Muscle layer of duodenum (tissue), 2 donors: ENCODE data around the gene MCM3AP.
"Not testable (repeated sequence)": the region's sequence is repeated elsewhere in the genome, so short reads cannot be mapped to it uniquely, and the experiment has no call there.

Source experiments
- H3K27ac ChIP-seq: one replicate; pipeline ENCODE4 v1.7.0; 2013; ENCODE audit warnings: mild to moderate bottlenecking, low read length
- H3K27me3 ChIP-seq: one replicate; pipeline ENCODE4 v1.7.0; 2013; ENCODE audit warnings: low read depth, mild to moderate bottlenecking, control low read depth, low read length
- H3K36me3 ChIP-seq, 2 donors: one replicate each; pipeline ENCODE4 v1.7.0; 2013; ENCODE audit warnings: low read length in 2 of 2, control low read depth in 1 of 2, mild to moderate bottlenecking in 1 of 2; ENCODE audit not compliant: insufficient read depth in 2 of 2, control insufficient read depth in 1 of 2
- H3K4me1 ChIP-seq, 2 donors: one replicate each; pipeline ENCODE4 v1.7.0; 2013; ENCODE audit warnings: low read length in 2 of 2, mild to moderate bottlenecking in 2 of 2, control low read depth in 1 of 2, moderate library complexity in 1 of 2; ENCODE audit not compliant: insufficient read depth in 2 of 2, control insufficient read depth in 1 of 2
- H3K4me3 ChIP-seq, 2 donors: one replicate each; pipeline ENCODE4 v1.7.0; 2013; ENCODE audit warnings: low read length in 2 of 2, low read depth in 1 of 2, mild to moderate bottlenecking in 1 of 2
- H3K9me3 ChIP-seq, 2 donors: one replicate each; pipeline ENCODE4 v1.7.0; 2013; ENCODE audit warnings: low read length in 2 of 2, control low read depth in 1 of 2, mild to moderate bottlenecking in 1 of 2; ENCODE audit not compliant: control insufficient read depth in 1 of 2
- donor health status: healthy.

MCM3AP gene

DNA sequence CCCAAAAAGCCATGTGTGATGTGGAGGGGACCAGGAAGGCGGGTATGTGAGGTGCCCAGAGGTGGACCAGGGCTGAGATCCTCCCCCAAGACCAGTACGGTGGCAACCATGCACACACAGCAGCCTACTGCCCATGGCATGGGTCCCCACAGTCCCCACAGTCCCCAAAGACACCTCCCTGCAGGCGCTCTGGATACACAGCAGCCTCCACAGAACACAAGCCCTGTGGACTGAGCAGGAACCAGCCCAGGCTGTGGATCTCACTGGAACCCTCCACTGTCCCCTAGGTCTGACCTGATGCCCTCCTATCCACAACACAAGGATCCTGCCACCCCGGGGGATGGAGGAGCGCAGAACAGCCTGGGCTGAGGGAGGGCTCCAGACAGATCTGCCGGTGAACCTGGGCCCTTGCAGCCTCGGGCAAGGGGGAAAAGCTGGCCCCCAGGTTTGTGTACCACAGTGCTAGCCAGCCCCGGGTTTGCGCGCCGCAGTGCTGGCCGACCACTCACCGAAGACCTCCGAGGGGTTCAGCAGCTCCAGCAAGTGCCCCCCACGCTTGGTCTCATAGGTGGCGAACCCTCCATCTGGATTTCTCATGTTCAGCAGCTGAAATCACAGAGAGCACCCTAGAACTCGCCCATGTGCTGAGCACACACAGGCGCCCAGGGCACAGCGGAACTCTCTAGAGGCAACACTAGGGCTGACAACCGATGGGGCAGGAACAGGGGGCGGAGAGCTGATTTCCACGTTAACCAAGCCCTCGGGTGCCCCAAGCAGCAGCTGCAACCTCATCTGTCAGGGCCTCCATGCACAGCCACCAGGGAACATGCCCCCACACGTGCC is 79.0 kb downstream of the MCM3AP start:
- no peaks in the 10 kb centered on the region for H3K4me1 ChIP-seq
- peaks cover 9 to 77% of the 10 kb centered on the region in 2 donors for H3K36me3 ChIP-seq
- no peak overlapping the region for H3K4me3 ChIP-seq
- no peak overlapping the region for H3K27ac ChIP-seq
- H3K9me3 ChIP-seq: no peaks in the 10 kb centered on the region
- H3K27me3 ChIP-seq: no peaks in the 10 kb centered on the region

DNA sequence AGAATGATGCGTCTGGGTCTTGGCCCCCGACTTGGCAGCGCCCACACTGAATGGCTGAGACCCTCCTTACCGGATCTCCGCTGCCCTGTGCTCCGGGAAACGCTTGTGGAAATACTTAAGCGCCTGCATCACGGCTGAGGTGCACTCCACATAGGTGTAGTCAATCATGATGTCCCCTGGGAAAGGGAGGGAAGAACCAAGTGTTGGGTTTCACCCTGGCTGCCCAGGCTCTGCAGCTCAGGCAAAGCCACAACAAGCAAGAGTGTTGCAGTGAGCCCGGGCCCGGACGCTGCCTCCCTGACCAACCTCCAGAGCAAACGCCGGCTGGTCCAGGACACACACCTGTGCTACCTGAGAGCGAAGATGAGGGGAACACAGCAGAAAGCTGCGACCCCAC is 79.6 kb downstream of the MCM3AP start:
- Histone ChIP-seq H3K27ac (no peak overlapping the region), H3K36me3 (peaks cover 9 to 70% of the 10 kb centered on the region in 2 donors), H3K27me3 (no peaks in the 10 kb centered on the region), H3K4me3 (no peak overlapping the region), H3K4me1 (no peaks in the 10 kb centered on the region), H3K9me3 (no peaks in the 10 kb centered on the region)

GRCh38 chr21:46205166-46205565 is 80.2 kb downstream of the MCM3AP start:
- no peak overlapping the region for H3K27ac ChIP-seq
- no peaks in the 10 kb centered on the region for H3K4me1 ChIP-seq
- H3K4me3 ChIP-seq: no peak overlapping the region
- no peaks in the 10 kb centered on the region for H3K27me3 ChIP-seq
- H3K9me3 ChIP-seq: no peaks in the 10 kb centered on the region
- H3K36me3 ChIP-seq: peaks cover 9 to 68% of the 10 kb centered on the region in 2 donors

DNA sequence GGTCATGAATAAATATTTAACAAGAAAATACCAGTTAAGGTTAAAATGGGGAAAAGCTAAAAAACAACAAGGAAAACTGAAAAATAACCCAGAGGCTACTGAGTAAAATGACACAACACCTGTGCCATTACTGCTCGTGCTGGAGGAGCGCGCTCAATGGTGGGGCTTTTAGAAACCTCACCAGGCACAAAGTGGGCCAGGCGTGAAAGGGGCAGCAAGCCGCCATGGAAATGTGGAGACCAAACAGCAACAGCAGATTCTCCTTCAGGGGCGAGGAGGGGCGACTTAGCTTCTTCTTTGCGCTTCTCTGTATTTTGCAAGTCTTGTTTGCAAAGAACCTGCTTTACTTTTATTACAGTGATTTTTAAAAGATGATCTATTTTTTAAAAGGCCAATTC is 82.2 kb downstream of the MCM3AP start:
- Histone ChIP-seq H3K36me3 (peaks cover 15 to 63% of the 10 kb centered on the region in 2 donors), H3K4me1 (no peaks in the 10 kb centered on the region), H3K9me3 (no peaks in the 10 kb centered on the region), H3K27me3 (no peaks in the 10 kb centered on the region), H3K27ac (no peak overlapping the region), H3K4me3 (no peak overlapping the region)

DNA sequence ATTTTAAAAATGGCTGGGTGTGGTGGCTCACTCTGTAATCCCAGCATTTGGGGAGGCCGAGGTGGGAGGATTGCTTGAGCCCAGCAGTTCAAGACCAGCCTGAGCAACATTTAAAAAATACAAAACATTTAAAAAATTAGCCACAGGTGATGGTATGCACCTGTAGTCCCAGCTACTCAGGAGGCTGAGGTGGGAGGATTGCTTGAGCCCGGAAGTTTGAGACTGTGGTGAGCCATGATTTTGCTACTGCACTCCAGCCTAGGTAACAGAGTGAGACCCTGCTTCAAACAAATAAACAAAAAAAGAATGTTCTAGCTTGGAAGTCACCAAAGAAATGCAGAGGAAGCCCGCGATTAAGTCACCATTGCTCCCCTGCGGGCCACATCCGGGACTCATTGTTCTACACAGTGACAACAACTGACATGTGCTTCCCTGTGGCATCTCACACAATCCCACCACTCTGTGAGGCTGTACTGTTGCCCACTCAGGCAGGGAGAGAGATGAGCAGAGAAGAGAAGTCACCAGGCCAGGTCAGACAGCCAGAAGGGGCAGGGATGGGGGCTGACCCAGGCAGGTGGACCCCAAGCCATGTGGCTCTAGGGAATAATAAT is 82.7 kb downstream of the MCM3AP start:
- Histone ChIP-seq H3K4me1 (no peaks in the 10 kb centered on the region), H3K27me3 (no peaks in the 10 kb centered on the region), H3K36me3 (peaks cover 15 to 58% of the 10 kb centered on the region in 2 donors), H3K27ac (no peak overlapping the region), H3K9me3 (no peaks in the 10 kb centered on the region), H3K4me3 (no peak overlapping the region)

GRCh38 chr21:46200877-46201803 is 84.3 kb downstream of the MCM3AP start:
- not testable (repeated sequence) for H3K4me1 ChIP-seq, H3K9me3 ChIP-seq, H3K27me3 ChIP-seq, H3K27ac ChIP-seq, H3K4me3 ChIP-seq
- H3K36me3 ChIP-seq: peaks cover 18 to 49% of the 10 kb centered on the region in 2 donors

- H3K4me1 ChIP-seq: no peaks in the 10 kb centered on the region
- peaks cover 10 to 48% of the 10 kb centered on the region in 2 donors for H3K36me3 ChIP-seq
- H3K4me3 ChIP-seq: no peak overlapping the region
- H3K27ac ChIP-seq: no peak overlapping the region
- H3K27me3 ChIP-seq: no peaks in the 10 kb centered on the region
- no peaks in the 10 kb centered on the region for H3K9me3 ChIP-seq
Observed at GRCh38 chr21:46199436-46200373, 85.7 kb downstream of the MCM3AP start.

- H3K4me3 ChIP-seq: no peak overlapping the region
- no peak overlapping the region for H3K27ac ChIP-seq
- no peaks in the 10 kb centered on the region for H3K9me3 ChIP-seq
- no peaks in the 10 kb centered on the region for H3K4me1 ChIP-seq
- H3K27me3 ChIP-seq: no peaks in the 10 kb centered on the region
- peaks cover 21 to 60% of the 10 kb centered on the region in 2 donors for H3K36me3 ChIP-seq
Observed at GRCh38 chr21:46196733-46197132, 88.7 kb downstream of the MCM3AP start.

- Histone ChIP-seq H3K4me3 (no peak overlapping the region), H3K27me3 (no peaks in the 10 kb centered on the region), H3K36me3 (peaks cover 21 to 70% of the 10 kb centered on the region in 2 donors), H3K27ac (no peak overlapping the region), H3K4me1 (no peaks in the 10 kb centered on the region), H3K9me3 (no peaks in the 10 kb centered on the region)
Observed at GRCh38 chr21:46195595-46196195, 89.7 kb downstream of the MCM3AP start.
